HG02943 (cell line): ENCODE measurements around the gene SSBP3.

Experiments used
- ATAC-seq: cut with Tn5 transposase; IDR thresholded peaks from one replicate; pipeline ENCODE4 v1.9.1; 2021; ENCODE audit warnings: mild to moderate bottlenecking, low read depth, moderate library complexity; ENCODE audit not compliant: unreplicated experiment

Gene SSBP3

DNA sequence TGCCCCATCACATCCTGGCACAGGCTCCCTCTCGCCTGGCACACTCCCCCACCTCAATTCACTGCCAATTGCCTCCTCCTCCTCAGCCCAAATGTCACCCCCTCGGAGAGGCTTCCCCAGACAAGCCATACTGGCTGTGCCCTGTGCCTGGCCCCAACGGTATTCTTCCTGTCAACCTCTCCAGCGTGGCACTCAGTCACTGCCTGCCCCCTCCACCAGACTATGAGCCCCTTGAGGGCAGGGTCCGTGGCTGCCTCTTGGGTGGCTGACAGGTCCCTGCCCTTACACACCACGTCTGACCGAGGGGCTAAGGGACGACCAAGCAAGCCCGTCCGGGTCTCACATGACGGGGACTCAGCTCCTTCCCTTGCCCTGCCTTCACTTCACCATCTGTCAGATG lies 131.3 kb downstream of the SSBP3 start:
- no peak for ATAC-seq

DNA sequence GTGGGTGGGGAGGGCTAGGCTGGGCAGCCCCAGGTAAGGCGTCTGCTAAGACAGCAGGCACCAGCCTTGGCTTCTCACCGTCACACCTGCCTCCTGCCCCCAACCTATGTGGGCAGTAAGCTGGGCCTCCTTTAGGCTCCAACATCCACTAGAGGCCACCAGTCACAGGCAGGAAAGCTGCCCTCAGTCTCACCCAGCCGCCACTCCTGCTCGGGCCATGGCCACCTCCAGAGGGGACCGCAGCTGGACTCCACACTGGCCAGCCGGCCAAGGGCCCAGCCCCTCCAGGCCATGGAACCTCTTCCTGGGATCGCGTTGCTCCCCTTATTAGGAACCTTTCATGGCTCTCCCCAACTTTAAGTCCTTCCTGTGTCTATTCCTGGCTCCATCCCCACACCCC lies 131.7 kb downstream of the SSBP3 start:
- no peak for ATAC-seq

DNA sequence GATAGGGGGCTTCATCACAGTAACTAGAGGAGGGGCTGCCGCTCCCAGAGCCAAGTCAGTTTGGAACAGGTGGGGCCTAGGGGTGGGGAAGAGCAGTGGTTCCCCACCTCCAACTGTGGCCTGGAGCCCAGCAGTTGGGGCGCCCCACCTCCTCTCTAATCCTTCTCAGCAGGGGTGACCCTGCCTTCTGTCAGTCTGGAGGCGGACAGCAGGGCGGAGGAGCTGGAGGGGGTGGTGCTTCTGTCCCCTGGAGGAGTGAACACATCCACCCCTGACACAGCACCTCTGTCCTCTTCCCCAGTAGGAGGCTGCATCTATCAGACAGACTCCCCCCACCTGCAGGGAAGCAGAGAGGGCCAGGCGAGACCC lies 132.4 kb downstream of the SSBP3 start:
- ATAC-seq, result no peak

DNA sequence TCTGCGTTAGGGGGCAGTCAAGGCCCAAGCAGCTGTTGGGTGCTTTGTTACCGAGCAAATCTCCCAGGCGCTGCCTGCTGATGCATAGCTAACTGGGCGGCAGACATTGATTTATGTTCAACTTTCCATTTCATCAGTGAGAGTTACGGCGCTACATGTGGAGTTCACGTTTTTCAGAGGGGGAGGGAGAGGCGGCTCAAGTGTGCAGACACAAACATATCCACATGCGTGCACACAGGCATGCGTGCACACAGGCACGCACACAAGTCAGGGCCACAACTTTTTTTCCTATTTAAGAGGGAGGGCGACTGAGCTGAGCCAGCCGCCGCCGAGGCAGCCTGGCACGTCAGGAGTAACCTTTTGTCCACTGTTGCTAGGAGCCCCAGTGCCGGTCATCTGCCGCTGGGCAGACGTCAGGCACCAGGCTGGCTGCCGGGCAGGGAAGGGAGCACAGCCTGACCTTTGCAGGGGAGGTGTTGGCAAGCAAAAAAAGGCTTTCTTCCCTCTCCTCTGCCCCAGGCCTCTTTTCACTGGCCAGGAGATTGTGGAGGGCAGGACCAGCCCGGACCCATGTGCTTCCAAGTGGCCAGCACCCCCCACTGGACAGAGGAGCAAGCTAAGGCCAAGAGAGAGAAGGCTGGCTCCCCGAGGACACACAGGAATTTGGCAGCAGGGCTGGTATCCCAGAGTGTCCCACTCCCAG lies 133.0 kb downstream of the SSBP3 start:
- no peak for ATAC-seq

DNA sequence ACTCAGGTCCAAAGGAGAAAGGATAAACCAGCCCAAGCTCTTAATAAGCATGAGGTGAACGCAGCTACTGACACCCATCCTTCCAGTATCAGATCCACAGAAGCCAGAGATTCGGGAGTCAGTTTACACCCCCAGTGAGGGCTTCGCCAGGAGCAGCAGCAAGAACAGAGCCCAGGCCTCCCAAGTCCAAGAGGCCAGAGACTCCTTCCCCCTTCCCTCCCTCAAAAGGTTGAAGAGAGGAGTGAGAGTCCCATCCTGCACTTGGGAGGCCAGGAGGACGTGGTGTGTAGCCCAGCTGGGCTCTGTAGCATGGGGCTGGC lies 133.5 kb downstream of the SSBP3 start:
- ATAC-seq, result no peak

DNA sequence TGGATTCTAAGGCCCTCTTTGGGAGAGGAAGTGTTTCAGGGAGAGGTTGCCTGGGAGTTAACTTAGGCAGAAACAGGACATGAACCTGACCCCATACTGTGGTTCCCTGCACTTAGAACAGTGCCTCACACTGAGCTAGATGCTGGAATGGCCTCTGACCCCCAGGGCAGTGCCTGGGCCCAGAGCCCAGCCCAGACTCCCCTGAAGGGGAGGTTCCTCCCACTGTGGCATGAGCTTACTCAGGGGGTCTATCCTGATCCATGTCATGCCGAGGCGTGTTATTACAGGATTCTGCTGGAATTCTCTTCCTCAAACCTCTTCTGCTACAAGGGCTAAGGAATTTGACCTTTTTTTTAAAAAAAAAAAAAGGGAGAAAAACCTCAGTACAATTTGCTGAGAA lies 134.1 kb downstream of the SSBP3 start:
- ATAC-seq, result no peak

DNA sequence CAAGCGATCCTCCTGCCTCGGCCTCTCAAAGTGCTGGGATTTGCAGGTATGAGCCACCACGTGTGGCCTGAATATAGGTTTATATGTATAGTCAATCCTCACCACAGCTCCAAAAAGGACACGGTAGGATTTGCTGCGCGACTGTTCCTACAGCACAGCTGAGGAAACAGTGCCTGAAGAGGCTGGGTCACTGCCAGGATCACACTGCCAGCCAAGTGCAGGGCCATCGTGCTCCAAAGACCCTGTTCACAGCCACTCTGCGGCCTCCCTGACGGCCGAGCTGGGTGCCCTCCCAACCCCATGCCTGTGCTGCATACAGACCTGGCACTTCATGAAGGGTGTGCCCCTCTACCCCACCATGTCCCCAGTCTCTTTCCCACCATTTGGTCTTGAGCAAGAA lies 134.9 kb downstream of the SSBP3 start:
- ATAC-seq, result no peak

DNA sequence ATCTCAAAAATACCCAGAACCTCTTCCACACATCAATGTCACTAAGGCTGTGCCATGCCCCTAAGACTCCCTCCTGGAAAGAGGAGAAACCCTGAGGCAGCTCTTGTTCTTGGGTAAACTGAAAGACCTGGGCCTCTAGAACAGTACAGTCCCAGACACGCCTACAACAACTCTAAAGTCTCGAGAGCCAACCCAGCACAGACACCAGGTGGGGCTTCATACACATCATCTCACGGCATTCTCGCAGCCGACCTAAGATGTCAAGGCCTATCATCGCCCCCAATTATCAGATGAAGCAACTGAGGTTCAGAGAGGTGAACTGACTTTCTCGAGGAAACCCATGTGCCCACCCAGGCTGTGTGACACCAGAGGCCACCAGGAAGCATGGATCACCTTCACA lies 135.7 kb downstream of the SSBP3 start:
- no peak for ATAC-seq

DNA sequence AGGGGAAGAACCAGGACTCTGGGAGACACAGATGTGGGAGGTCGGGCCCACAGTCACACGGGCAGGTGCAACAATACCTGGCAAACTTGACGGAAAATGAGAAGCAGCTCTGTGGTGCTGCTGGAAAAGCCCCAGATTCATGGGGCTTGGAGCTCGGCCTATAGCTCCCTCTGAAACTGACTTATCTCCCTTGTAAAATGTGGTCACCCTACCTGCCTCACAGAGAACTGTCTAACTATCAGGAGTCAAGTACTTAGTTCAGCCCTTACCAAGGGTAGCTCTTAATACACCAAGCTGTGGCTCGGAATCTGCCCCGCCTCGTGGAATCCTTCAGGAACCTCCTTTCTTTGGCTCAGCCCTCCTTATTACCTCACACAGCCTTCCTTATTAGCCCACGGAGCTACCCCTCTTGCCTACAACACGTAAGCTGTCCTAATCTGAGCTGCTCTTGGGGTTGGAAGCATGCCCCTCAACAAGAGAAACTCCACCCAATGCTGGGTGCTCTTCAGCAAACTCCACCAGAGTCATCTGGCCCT lies 137.4 kb downstream of the SSBP3 start:
- no peak for ATAC-seq

DNA sequence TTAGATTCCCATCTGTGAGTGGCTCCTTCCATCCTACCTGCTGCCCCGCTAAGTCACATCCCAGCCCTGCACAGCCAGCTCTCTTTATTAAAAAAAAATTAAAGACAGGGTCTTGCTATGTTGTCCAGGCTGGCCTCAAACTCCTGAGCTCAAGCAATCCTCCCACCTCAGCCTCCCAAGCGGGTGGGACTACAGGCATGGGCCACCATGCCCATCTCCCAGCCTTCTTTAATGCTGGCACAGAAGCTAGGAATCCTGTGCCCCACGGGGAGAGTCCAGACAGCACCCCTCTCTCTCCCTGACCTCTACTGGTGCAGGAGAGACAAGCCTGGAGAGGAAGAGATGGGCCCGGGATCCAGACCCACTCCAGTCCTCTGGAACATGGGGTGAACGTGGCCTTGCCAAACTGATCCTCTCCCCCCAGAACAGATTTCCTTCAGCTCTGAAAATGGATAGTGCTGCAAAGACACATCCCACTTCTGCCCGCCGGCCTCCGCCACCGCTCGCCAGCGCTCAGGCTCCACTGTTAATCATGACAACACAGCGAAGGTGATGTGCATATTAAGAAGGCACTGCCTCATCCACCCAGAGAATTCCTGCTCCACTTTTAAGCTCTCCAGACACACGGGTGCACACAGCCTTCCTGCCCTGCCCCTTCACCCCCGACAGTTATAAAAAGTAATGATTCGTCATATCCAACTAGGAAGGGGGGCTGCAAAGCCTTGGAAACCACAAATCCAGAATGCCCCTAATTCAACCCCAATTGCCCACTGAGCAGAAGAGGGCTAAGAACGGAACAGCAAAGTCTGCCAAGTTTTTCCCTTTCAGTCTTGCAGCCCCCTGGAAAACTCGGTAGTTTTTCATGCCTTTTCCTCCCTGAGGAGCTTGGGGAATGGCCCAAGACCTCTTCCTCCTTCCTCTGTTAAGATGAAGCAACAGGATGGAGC lies 138.1 kb downstream of the SSBP3 start:
- ATAC-seq, result no peak

DNA sequence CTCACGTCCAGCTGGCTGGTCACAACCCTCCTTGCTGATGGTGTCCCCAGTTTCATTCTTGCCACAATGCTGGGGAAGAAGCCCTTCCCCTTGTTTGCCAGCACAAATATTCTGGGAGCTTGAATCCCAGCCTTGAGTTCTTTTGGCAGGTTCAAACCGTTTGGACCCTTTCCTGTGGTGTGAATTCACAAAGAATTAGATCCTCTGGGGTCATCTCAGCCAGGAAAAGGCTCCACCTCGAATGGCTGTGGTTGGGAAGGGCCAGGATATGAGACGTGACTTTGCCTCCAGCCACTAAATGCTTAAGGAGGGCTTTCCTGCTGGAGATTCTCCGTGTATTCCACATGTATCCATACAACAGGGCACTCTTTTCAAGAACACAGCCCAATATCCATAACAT lies 139.3 kb downstream of the SSBP3 start:
- no peak for ATAC-seq

DNA sequence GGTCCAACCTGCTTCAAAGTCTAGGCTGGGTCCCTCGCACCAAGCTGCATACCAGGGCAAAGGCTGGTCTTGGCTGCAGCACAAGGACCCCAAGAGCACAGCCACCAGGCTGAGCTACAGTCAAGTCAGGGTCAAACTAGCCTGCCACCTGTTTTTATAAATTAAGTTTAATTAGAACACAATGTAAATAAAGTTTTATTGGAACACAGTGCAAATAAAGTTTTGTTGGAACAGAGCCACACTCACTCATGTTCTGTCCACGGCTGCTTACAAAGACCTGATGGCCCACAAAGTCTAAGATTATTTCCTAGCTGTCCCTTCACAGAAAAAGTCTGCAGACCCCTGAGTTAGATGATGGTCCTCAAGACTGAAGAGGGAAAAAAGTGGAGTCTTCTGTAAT lies 140.0 kb downstream of the SSBP3 start:
- no peak for ATAC-seq

DNA sequence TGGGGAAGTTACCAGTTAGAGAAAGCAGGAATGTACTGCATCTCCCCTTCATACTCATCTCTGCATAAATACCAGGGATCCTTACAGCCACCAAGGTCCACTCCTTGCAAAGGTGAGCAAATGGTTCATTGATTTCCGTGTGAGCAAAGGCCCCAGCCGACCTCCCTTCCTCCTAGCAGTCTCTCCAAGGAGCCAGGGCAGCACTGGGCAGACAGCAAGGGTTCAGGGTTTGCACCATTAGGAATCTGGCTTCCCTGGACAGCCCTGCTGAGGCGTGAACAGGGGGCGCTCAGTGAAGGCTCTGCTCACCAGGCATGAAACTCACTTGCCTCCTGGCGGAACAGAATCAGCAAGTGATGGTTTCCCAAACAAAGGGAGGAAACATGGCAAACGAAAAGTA lies 140.5 kb downstream of the SSBP3 start:
- no peak for ATAC-seq

DNA sequence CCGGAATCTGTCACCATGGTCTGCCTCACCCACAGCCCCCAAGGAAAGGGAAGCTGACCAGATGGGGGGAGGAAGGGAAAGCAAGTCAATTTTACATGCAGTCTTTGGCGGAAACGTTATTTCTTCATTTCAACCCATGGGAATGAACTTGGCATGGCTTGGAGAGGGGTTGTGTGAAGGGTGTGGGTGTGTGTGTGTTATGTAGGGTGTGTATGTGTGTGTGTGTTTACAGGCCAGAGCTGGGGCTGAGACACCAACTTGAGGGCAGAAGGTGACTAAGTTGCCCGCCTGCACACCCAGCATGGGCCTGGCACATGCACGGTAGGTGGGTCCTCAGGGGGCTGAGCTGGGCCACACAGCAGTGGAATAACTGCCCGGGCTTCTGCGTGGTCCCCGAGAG lies 141.1 kb downstream of the SSBP3 start:
- no peak for ATAC-seq

DNA sequence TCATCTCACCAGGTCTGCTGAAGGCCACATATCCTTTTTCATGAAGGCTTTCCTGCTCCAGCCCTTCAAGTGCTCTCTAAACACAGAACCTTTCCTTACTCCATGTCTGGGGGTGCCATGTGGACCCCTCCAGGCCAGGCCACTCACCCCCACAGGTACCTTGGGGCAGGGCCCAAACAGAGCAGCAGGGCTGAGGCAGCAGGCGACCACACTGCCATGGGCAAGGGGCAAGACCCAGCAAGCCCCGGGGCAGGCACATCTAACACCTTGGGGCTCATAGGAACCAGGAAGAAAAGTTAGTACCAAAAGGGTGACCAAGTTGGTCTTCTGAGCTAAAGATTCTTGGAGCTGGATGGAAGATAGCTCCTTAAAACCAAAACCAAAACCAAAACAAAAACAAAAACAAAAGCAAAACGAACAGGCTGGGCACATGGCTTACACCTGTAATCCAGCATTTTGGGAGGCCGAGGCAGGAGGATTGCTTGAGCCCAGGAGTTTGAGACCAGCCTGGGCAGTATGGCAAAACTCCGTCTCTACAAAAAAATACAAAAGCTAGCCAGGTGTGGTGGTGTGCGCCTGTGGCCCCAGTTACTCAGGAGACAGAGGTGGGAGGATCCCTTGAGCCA lies 142.5 kb downstream of the SSBP3 start:
- ATAC-seq, result no peak

DNA sequence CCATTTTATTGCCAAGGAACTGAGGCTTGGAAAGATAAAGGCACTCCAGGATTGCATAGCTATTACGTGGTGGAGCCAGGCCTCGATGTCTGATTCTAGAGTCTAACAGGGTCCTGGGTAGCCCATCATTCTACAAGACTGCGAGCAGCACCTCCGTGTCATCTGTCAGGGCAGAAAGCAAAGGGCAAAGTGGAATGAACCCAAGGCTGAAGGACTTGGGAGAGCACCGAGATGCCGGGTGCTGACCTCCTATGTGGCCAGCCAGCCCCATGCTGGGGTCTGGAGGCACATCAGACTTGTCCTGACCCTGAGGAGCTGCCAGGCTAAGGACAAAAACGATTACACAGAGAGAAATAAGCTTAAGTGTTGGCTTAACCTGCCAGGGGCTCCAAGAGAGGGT lies 143.9 kb downstream of the SSBP3 start:
- ATAC-seq, result no peak

DNA sequence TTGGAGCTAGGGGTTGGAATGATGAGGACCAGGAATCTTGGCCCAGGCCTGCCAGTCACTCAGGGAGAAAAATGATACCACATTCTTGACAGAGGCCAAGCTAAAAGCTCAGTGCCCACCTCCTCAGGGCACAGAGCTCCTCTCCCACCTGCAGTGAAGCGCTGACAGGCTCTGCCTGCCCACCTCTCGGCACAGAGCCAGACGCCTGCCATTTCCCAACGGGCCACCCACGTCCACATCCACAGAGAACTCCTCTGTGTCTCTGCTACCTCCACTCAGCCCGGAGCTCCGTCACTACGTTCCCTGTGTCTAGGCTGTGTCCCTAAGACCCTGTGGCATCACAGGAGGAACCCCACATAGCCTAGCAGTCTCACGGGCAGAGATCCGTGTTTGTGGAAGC lies 145.4 kb downstream of the SSBP3 start:
- no peak for ATAC-seq

DNA sequence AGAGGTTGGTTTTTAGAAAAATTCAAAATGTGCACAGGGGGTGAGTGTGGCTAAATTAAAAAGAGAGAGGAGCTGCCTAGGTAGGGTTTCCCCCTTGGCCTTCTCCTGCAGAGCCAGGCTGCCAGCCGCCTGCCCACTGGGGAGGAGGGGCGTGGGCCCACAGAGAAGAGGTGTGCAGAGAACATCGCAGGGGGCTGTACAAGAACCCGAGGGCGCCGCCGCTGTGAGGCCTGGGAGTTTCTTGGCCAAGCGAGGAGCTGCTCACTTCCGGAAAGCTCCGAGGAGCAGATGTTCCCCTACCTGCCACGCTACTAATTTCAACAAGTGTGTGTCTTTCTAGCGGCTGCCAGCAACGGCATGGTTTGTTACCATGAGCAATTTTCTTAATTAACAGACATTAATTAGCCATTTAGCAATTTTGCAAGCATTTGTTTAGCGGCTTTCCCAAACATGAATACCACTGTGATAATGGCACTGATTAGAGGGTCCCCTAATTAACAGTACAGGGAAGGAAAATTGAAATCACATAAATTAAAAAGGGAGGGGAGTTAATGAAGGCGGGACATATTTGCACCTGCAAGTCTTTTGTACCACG lies 146.6 kb downstream of the SSBP3 start:
- no peak for ATAC-seq

DNA sequence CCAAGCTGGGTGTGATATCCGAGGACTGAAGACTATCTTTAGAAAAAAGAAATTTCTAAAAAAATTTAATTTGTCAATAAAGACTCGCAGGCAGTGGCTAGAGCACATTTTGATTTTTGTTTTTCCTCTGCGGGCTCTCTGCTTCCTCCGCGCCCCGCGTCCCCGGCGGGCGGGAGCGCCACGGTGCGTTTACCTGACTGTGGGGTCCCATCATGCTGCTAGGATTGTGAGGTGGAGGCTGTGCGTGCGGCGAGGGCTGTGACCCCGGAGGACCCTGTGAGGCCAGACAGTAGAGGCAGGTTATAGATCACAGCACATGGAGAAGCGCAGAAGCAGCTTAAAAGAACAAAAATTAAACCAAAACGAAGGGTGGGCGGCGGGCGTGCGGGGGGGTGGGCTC lies 148.3 kb downstream of the SSBP3 start:
- no peak for ATAC-seq

DNA sequence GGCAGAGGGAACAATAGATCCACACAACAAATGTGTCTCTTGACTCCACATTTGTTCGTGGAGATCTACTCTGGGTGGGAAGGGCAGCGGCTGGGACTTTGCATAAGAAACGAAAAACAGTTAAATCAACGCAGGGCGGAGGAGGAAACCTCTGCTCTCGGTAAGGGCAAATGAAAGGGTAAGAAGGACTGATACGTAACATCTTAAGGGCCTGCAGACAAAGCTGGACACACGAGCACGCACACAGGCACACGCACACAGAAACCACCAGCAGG lies 148.9 kb downstream of the SSBP3 start:
- ATAC-seq, result no peak
